K562 (cell line): ENCODE results near the gene DBNDD2. TPM values are rescaled to one million over a fixed set of nuclear protein-coding genes. Genes with fewer than 3 reads are reported as not detected.
A peak's percentile ranks its signal among the peaks of the same experiment; 100 is the strongest.

Source experiments
- ADNP ChIP-seq: fragments of 200-800 bp; sonication (Bioruptor generic); IDR thresholded peaks from 2 replicates; pipeline ENCODE4 v1.6.1; 2016; ENCODE audit warnings: missing genetic modification characterization, missing compliant biosample characterization
- ELF4 ChIP-seq: fragments of 450-650 bp; formaldehyde crosslinking; IDR thresholded peaks from 2 replicates; pipeline ENCODE4 v1.4.0; 2022; ENCODE audit warnings: missing genetic modification characterization
- FUS ChIP-seq: fragments of 200-400 bp; formaldehyde crosslinking; optimal IDR thresholded peaks from 2 replicates; pipeline ENCODE3; 2017; ENCODE audit warnings: low read depth, low read length
- MECOM ChIP-seq: fragments of 250-450 bp; sonication (Bioruptor Pico); IDR thresholded peaks from 2 replicates; pipeline ENCODE4 v1.8.0; 2022; ENCODE audit warnings: inconsistent platforms
- PTRF ChIP-seq: fragments of 450-650 bp; IDR thresholded peaks from 2 replicates; pipeline ENCODE4 v1.6.1; 2016; ENCODE audit warnings: mild to moderate bottlenecking, missing genetic modification characterization, missing compliant biosample characterization
- ZNF408 ChIP-seq: fragments of 250-450 bp; sonication (Bioruptor Pico); IDR thresholded peaks from 2 replicates; pipeline ENCODE4 v1.4.0; 2020; ENCODE audit warnings: low read depth, mild to moderate bottlenecking, moderate library complexity
- ZNF561 ChIP-seq: fragments of 450-650 bp; formaldehyde crosslinking; conservative IDR thresholded peaks from 2 replicates; pipeline ENCODE4 v1.4.0; 2020; ENCODE audit warnings: mild to moderate bottlenecking, moderate library complexity
- polyA plus RNA-seq, 8 experiments: library from polyadenylated mRNA; depleted of rRNA in 4 of 8; stranded (reverse) in 5 of 8; unstranded in 3 of 8; fragments of >200 nt; fragmentation: Nextera tagmentation in 2 of 8; fragmentation: Illumina TruSeq in 1 of 8; extraction: Ambion mirVana in 2 of 8; extraction: Trizol in 1 of 8; gene quantifications; 2 replicates each; pipeline versions ENCODE4 v1.2.1 to v1.2.3, GENCODE V29; 2011 to 2014; ENCODE audit warnings: inconsistent platforms in 1 of 8, missing spikeins in 1 of 8
- total RNA-seq, 7 experiments: library from RNA; depleted of rRNA in 6 of 7; stranded (reverse); fragments of >200 nt in 6 of 7; fragmentation: Illumina TruSeq in 2 of 7; extraction: Trizol in 2 of 7; gene quantifications; 2 replicates each; pipeline versions ENCODE4 v1.2.1 to v1.2.3, GENCODE V29; 2011 to 2021; ENCODE audit warnings: low replicate concordance in 1 of 7
- TF ChIP-seq, protein P1 (sequence below): fragments of 150-350 bp; conservative IDR thresholded peaks from 2 replicates; pipeline ENCODE4 v1.6.1; 2014; ENCODE audit warnings: low read length
- TF ChIP-seq, protein P2 (sequence below): sonication (generic); formaldehyde crosslinking; IDR thresholded peaks from 2 replicates; pipeline ENCODE4 v1.8.1; 2023; ENCODE audit warnings: mild to moderate bottlenecking, missing genetic modification reagents, moderate library complexity
- TF ChIP-seq, protein P3 (sequence below): fragments of 450-650 bp; conservative IDR thresholded peaks from 2 replicates; pipeline ENCODE4 v1.6.1; 2016; ENCODE audit warnings: missing genetic modification characterization, low read depth, mild to moderate bottlenecking, control low read depth, missing compliant biosample characterization
- TF ChIP-seq, protein P4 (sequence below), 2 experiments: fragments of 250-450 bp in 1 of 2; fragments of 450-650 bp in 1 of 2; sonication (Bioruptor Pico) in 1 of 2; IDR thresholded peaks; 2 replicates each; pipeline versions ENCODE4 v1.6.1 to v1.8.0; 2016 to 2021; ENCODE audit warnings: mild to moderate bottlenecking in 2 of 2, moderate library complexity in 2 of 2, missing compliant biosample characterization in 1 of 2, missing genetic modification characterization in 1 of 2
- TF ChIP-seq, protein P5 (sequence below): fragments of 250-450 bp; sonication (Bioruptor Pico); IDR thresholded peaks from 2 replicates; pipeline ENCODE4 v1.4.0; 2020; ENCODE audit warnings: mild to moderate bottlenecking, moderate library complexity
- TF ChIP-seq, protein P6 (sequence below): fragments of 200-800 bp; sonication (Bioruptor generic); IDR thresholded peaks from 2 replicates; pipeline ENCODE4 v1.6.1; 2016; ENCODE audit warnings: missing genetic modification characterization, missing compliant biosample characterization

The DBNDD2 gene
- total and polyA plus RNA-seq, 9 of the 15 experiments (the other 6 are each of a cell fraction or from before 2014, with no cell fraction given), result 12.8 to 64.0 (median 35.8) TPM

DNA sequence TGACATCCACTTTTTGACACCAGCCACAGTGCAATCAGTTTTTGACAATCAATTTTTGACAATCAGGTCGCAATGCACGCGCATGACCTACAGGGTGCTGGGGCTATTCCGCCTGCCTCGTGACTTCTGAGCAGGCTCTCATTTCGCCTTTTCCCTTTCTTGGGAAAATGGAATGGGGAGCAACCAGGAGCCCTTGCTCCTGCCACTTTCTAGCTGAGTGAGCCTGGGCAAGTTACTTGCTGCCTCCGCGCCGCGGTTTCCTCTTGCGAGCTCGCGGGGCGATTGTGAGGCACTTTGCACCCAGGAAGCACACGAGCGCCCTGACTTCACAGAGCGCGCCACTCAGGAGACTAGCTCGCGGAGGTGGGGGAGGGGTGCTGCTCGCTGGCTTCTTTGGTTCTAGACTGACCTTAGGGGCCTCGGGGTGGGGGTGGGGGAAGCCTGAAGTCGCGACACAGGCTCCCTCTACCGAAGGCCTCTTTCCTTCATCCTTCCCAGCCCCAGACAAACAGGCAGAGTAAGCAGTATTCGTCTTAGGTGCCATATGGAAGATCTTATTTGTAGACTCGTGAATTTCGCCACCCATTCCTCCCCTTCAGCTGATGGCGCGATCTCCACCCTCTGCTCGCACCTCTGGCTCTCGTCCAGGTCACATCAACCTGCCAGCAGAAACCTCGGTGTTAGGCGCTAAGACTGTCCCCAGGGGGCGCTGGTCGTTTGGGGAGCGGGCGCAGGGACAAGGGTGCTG, 34.6 kb upstream of the DBNDD2 start (continued):
- TF ChIP-seq, protein P1, sequence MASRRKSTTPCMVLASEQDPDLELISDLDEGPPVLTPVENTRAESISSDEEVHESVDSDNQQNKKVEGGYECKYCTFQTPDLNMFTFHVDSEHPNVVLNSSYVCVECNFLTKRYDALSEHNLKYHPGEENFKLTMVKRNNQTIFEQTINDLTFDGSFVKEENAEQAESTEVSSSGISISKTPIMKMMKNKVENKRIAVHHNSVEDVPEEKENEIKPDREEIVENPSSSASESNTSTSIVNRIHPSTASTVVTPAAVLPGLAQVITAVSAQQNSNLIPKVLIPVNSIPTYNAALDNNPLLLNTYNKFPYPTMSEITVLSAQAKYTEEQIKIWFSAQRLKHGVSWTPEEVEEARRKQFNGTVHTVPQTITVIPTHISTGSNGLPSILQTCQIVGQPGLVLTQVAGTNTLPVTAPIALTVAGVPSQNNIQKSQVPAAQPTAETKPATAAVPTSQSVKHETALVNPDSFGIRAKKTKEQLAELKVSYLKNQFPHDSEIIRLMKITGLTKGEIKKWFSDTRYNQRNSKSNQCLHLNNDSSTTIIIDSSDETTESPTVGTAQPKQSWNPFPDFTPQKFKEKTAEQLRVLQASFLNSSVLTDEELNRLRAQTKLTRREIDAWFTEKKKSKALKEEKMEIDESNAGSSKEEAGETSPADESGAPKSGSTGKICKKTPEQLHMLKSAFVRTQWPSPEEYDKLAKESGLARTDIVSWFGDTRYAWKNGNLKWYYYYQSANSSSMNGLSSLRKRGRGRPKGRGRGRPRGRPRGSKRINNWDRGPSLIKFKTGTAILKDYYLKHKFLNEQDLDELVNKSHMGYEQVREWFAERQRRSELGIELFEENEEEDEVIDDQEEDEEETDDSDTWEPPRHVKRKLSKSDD, result no peak
- TF ChIP-seq, protein P2, sequence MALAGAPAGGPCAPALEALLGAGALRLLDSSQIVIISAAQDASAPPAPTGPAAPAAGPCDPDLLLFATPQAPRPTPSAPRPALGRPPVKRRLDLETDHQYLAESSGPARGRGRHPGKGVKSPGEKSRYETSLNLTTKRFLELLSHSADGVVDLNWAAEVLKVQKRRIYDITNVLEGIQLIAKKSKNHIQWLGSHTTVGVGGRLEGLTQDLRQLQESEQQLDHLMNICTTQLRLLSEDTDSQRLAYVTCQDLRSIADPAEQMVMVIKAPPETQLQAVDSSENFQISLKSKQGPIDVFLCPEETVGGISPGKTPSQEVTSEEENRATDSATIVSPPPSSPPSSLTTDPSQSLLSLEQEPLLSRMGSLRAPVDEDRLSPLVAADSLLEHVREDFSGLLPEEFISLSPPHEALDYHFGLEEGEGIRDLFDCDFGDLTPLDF, result no peak
- TF ChIP-seq, protein P3, sequence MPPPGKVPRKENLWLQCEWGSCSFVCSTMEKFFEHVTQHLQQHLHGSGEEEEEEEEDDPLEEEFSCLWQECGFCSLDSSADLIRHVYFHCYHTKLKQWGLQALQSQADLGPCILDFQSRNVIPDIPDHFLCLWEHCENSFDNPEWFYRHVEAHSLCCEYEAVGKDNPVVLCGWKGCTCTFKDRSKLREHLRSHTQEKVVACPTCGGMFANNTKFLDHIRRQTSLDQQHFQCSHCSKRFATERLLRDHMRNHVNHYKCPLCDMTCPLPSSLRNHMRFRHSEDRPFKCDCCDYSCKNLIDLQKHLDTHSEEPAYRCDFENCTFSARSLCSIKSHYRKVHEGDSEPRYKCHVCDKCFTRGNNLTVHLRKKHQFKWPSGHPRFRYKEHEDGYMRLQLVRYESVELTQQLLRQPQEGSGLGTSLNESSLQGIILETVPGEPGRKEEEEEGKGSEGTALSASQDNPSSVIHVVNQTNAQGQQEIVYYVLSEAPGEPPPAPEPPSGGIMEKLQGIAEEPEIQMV, result no peak
- TF ChIP-seq ELF4 (peak; percentile 81; the same call in 1 of the 2 replicates), ZNF408 (CRISPR knock-in tag) (no peak), ZNF561 (CRISPR knock-in tag) (no peak), MECOM (CRISPR knock-in tag) (0 out of 2 replicates have a peak, but pooled peaks have one; percentile 13), PTRF (no peak), ADNP (tag) (no peak), FUS (no peak)
- TF ChIP-seq, protein P4, sequence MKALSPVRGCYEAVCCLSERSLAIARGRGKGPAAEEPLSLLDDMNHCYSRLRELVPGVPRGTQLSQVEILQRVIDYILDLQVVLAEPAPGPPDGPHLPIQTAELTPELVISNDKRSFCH (CRISPR knock-in tag; IDR thresholded peaks at IDR 0.05), result no peak
- TF ChIP-seq, protein P4 (tag; IDR thresholded peaks at IDR 0.05), result no peak
- TF ChIP-seq, protein P5, sequence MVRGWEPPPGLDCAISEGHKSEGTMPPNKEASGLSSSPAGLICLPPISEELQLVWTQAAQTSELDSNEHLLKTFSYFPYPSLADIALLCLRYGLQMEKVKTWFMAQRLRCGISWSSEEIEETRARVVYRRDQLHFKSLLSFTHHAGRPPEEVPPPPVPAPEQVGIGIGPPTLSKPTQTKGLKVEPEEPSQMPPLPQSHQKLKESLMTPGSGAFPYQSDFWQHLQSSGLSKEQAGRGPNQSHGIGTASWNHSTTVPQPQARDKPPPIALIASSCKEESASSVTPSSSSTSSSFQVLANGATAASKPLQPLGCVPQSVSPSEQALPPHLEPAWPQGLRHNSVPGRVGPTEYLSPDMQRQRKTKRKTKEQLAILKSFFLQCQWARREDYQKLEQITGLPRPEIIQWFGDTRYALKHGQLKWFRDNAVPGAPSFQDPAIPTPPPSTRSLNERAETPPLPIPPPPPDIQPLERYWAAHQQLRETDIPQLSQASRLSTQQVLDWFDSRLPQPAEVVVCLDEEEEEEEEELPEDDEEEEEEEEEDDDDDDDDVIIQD (CRISPR knock-in tag), result no peak
- TF ChIP-seq, protein P6, sequence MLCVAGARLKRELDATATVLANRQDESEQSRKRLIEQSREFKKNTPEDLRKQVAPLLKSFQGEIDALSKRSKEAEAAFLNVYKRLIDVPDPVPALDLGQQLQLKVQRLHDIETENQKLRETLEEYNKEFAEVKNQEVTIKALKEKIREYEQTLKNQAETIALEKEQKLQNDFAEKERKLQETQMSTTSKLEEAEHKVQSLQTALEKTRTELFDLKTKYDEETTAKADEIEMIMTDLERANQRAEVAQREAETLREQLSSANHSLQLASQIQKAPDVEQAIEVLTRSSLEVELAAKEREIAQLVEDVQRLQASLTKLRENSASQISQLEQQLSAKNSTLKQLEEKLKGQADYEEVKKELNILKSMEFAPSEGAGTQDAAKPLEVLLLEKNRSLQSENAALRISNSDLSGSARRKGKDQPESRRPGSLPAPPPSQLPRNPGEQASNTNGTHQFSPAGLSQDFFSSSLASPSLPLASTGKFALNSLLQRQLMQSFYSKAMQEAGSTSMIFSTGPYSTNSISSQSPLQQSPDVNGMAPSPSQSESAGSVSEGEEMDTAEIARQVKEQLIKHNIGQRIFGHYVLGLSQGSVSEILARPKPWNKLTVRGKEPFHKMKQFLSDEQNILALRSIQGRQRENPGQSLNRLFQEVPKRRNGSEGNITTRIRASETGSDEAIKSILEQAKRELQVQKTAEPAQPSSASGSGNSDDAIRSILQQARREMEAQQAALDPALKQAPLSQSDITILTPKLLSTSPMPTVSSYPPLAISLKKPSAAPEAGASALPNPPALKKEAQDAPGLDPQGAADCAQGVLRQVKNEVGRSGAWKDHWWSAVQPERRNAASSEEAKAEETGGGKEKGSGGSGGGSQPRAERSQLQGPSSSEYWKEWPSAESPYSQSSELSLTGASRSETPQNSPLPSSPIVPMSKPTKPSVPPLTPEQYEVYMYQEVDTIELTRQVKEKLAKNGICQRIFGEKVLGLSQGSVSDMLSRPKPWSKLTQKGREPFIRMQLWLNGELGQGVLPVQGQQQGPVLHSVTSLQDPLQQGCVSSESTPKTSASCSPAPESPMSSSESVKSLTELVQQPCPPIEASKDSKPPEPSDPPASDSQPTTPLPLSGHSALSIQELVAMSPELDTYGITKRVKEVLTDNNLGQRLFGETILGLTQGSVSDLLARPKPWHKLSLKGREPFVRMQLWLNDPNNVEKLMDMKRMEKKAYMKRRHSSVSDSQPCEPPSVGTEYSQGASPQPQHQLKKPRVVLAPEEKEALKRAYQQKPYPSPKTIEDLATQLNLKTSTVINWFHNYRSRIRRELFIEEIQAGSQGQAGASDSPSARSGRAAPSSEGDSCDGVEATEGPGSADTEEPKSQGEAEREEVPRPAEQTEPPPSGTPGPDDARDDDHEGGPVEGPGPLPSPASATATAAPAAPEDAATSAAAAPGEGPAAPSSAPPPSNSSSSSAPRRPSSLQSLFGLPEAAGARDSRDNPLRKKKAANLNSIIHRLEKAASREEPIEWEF (CRISPR knock-in tag), result no peak; the same call in 1 of the 2 replicates
